DOHH2 (cell line): Measurements from ENCODE around the gene MARCHF10.

Experiments
- H3F3A ChIP-seq: fragments of 200-600 bp; sonication (generic), shearing (Covaris generic); 2 replicates; pipeline ENCODE4 v1.6.0; 2016; ENCODE audit warnings: antibody characterized with exemption, mild to moderate bottlenecking; ENCODE audit not compliant: control insufficient read depth, insufficient read depth
- H3K27ac ChIP-seq: fragments of 200-600 bp; sonication (generic); 2 replicates; pipeline ENCODE4 v1.5.1; 2014; ENCODE audit warnings: low read depth, mild to moderate bottlenecking, low read length, moderate library complexity
- H3K27me3 ChIP-seq: fragments of 200-600 bp; sonication (generic); 2 replicates; pipeline ENCODE4 v1.6.1; 2014; ENCODE audit warnings: mild to moderate bottlenecking, low read length, mixed read lengths; ENCODE audit not compliant: control insufficient read depth
- H3K36me3 ChIP-seq: fragments of 200-600 bp; sonication (generic); 2 replicates; pipeline ENCODE4 v1.6.1; 2014; ENCODE audit warnings: mild to moderate bottlenecking, low read length, moderate library complexity, mixed read lengths; ENCODE audit not compliant: control insufficient read depth
- H3K4me1 ChIP-seq: fragments of 200-600 bp; sonication (generic); 2 replicates; pipeline ENCODE4 v1.6.1; 2014; ENCODE audit warnings: mild to moderate bottlenecking, low read length, mixed read lengths; ENCODE audit not compliant: control insufficient read depth
- H3K4me2 ChIP-seq: fragments of 200-600 bp; sonication (generic); 2 replicates; pipeline ENCODE4 v1.6.0; 2014; ENCODE audit warnings: mild to moderate bottlenecking, low read length, moderate library complexity
- H3K4me3 ChIP-seq: fragments of 200-600 bp; sonication (generic); 2 replicates; pipeline ENCODE4 v1.5.1; 2014; ENCODE audit warnings: mild to moderate bottlenecking, low read length, mixed read lengths
- H3K79me2 ChIP-seq: fragments of 200-600 bp; sonication (generic); 2 replicates; pipeline ENCODE4 v1.6.1; 2014; ENCODE audit warnings: mild to moderate bottlenecking, low read length, mixed read lengths; ENCODE audit not compliant: control insufficient read depth
- H3K9me2 ChIP-seq: fragments of 200-600 bp; sonication (generic); replicated peaks from 2 replicates; pipeline ENCODE4 v1.6.1; 2014; ENCODE audit warnings: mild to moderate bottlenecking, low read length, mixed read lengths; ENCODE audit not compliant: control insufficient read depth
- H3K9me3 ChIP-seq: fragments of 200-600 bp; sonication (generic); 2 replicates; pipeline ENCODE4 v1.6.1; 2014; ENCODE audit warnings: antibody characterized with exemption, low read length, mixed read lengths; ENCODE audit not compliant: control insufficient read depth, insufficient read depth
- H4K20me1 ChIP-seq: fragments of 200-600 bp; sonication (generic); 2 replicates; pipeline ENCODE4 v1.6.0; 2014; ENCODE audit warnings: low read depth, mild to moderate bottlenecking, antibody characterized with exemption, low read length, moderate library complexity; ENCODE audit not compliant: control insufficient read depth, insufficient read depth
- CTCF ChIP-seq: fragments of 200-600 bp; sonication (generic); IDR thresholded peaks from one replicate; pipeline ENCODE4 v1.5.1; 2014; ENCODE audit warnings: antibody characterized with exemption, mild to moderate bottlenecking, low read depth, low read length; ENCODE audit not compliant: poor library complexity, severe bottlenecking
- EZH2phosphoT487 ChIP-seq: fragments of 200-600 bp; sonication (generic); IDR thresholded peaks from 2 replicates; pipeline ENCODE4 v1.6.1; 2017; ENCODE audit warnings: borderline replicate concordance, mild to moderate bottlenecking, antibody characterized with exemption, low read length, moderate library complexity, mixed read lengths

MARCHF10 gene

DNA sequence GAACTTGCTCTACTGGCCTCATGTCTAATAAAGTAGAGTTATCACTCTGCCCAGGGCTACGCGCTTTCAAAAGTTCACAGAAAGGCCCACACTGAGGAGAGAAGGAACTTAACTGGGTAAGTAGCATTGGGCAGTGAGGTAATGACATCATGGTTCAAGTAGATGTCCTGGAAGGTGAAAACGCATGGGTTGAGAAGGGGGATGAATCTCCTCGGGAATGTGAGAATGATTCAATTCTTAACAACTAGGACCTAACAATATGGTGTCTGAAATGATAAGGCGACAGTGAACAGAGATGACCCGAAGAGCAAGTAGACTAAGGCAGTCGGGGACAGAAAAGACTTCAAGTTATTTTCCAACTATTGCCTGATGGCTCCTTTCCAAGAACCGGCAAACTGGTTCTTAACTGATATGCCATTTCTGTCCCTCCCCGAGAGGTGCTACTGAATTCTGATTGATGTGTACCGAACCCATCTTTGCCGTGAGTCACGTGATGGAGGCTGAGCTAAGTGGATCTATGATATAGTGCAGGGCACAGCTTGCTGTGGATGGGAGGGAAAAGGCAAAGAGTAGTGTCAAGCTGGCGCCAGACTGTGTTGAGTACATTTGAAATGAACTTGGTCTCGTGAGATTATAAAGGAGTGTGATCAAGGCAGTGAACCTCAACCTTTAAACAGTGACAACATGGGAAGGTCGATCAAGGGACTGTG is 44.1 kb downstream of the MARCHF10 start:
- Histone ChIP-seq H3K27me3 (no peaks in the 10 kb centered on the region), H3K36me3 (no peaks in the 10 kb centered on the region), H3K9me2 (no peaks in the 10 kb centered on the region), H3K79me2 (no peaks in the 10 kb centered on the region), H4K20me1 (no peaks in the 10 kb centered on the region), H3F3A (no peaks in the 10 kb centered on the region), H3K4me2 (no peak overlapping the region), H3K27ac (no peak overlapping the region), H3K9me3 (no peaks in the 10 kb centered on the region), H3K4me3 (no peak overlapping the region), H3K4me1 (no peaks in the 10 kb centered on the region)
- TF ChIP-seq CTCF: no peak
- TF ChIP-seq EZH2phosphoT487: no peak

- Histone ChIP-seq H3K4me3 (no peak overlapping the region), H3K9me3 (no peaks in the 10 kb centered on the region), H3K79me2 (no peaks in the 10 kb centered on the region), H3K27me3 (no peaks in the 10 kb centered on the region), H3K27ac (no peak overlapping the region), H4K20me1 (no peaks in the 10 kb centered on the region), H3K4me1 (no peaks in the 10 kb centered on the region), H3K36me3 (no peaks in the 10 kb centered on the region), H3K4me2 (no peak overlapping the region), H3K9me2 (no peaks in the 10 kb centered on the region), H3F3A (no peaks in the 10 kb centered on the region)
- TF ChIP-seq CTCF (no peak), EZH2phosphoT487 (no peak)
These were observed 46.2 kb downstream of the MARCHF10 start for GRCh38 chr17:62761884-62762283.

- H3K9me2 ChIP-seq: no peaks in the 10 kb centered on the region
- no peak overlapping the region for H3K4me3 ChIP-seq
- no peak for TF ChIP-seq CTCF
- no peak for TF ChIP-seq EZH2phosphoT487
- H3K4me1 ChIP-seq: no peaks in the 10 kb centered on the region
- H4K20me1 ChIP-seq: no peaks in the 10 kb centered on the region
- no peaks in the 10 kb centered on the region for H3K9me3 ChIP-seq
- H3K36me3 ChIP-seq: no peaks in the 10 kb centered on the region
- no peaks in the 10 kb centered on the region for H3K79me2 ChIP-seq
- no peaks in the 10 kb centered on the region for H3F3A ChIP-seq
- H3K4me2 ChIP-seq: no peak overlapping the region
- H3K27ac ChIP-seq: no peak overlapping the region
- no peaks in the 10 kb centered on the region for H3K27me3 ChIP-seq
These were observed 47.2 kb downstream of the MARCHF10 start for GRCh38 chr17:62760945-62761267.
